Measurements from ENCODE around the gene FILIP1. TPM values are rescaled to one million over a fixed set of nuclear protein-coding genes. Genes with fewer than 3 reads are reported as not detected.
A peak's percentile ranks its signal among the peaks of the same experiment; 100 is the strongest.

Gene FILIP1
- polyA plus RNA-seq (ENCODE audit: insufficient read length): 2.4 TPM
- long read RNA-seq, donor 1: 0 reads
- long read RNA-seq, donor 2, partial matches to known transcripts: 79 of 79 reads
- long read RNA-seq, donor 2, other reads (novel, unspliced or antisense): 0 of 79 reads
- long read RNA-seq, donor 3: 0 reads
- long read RNA-seq, donor 4: 0 reads
- long read RNA-seq, donor 5, partial matches to known transcripts: 62 of 62 reads
- long read RNA-seq, donor 5, other reads (novel, unspliced or antisense): 0 of 62 reads
- long read RNA-seq, donor 6: 0 reads
- long read RNA-seq, donor 7: 0 reads
- long read RNA-seq, donor 8: 0 reads

- DNase-seq: peak; percentile 66
Measured at GRCh38 chr6:75493400-75494064, at the start of gene FILIP1. TSS of gene FILIP1 (minus strand) at chr6:75493800. CDS start at chr6:75414972, 78,828 bp downstream.

- DNase-seq: no peak
Measured at GRCh38 chr6:75543311-75543710, 49.7 kb upstream of the FILIP1 start.

GRCh38 chr6:75539136-75539535 lies 45.5 kb upstream of the FILIP1 start:
- no peak for DNase-seq

- DNase-seq: no peak
Measured at GRCh38 chr6:75532521-75532920, 38.9 kb upstream of the FILIP1 start.

- no peak for DNase-seq
Measured at GRCh38 chr6:75531174-75531573, 37.6 kb upstream of the FILIP1 start.

- DNase-seq: no peak
Measured at GRCh38 chr6:75530696-75531095, 37.1 kb upstream of the FILIP1 start.

- DNase-seq: no peak
Measured at GRCh38 chr6:75528423-75528822, 34.8 kb upstream of the FILIP1 start.

- DNase-seq: peak; percentile 60
Measured at GRCh38 chr6:75526502-75527127, 33.0 kb upstream of the FILIP1 start.

- DNase-seq: no peak
Measured at GRCh38 chr6:75525682-75526081, 32.1 kb upstream of the FILIP1 start.

GRCh38 chr6:75524322-75524972 lies 30.8 kb upstream of the FILIP1 start:
- peak; percentile 50 for DNase-seq

- DNase-seq: no peak
Measured at GRCh38 chr6:75516757-75517156, 23.2 kb upstream of the FILIP1 start.

GRCh38 chr6:75512591-75512990 lies 19.0 kb upstream of the FILIP1 start:
- DNase-seq: peak; percentile 49

- DNase-seq: no peak
Measured at GRCh38 chr6:75505424-75505823, 11.8 kb upstream of the FILIP1 start.

GRCh38 chr6:75504465-75505222 lies 11.0 kb upstream of the FILIP1 start:
- DNase-seq: no peak

GRCh38 chr6:75503291-75503690 lies 9.7 kb upstream of the FILIP1 start:
- no peak for DNase-seq

- DNase-seq: no peak
Measured at GRCh38 chr6:75502884-75503283, 9.3 kb upstream of the FILIP1 start.

GRCh38 chr6:75501756-75502155 lies 8.2 kb upstream of the FILIP1 start:
- DNase-seq: no peak

GRCh38 chr6:75499640-75500039 lies 6.0 kb upstream of the FILIP1 start:
- DNase-seq: no peak

- no peak for DNase-seq
Measured at GRCh38 chr6:75498862-75499261, 5.3 kb upstream of the FILIP1 start.

GRCh38 chr6:75497994-75498393 lies 4.4 kb upstream of the FILIP1 start:
- DNase-seq: no peak

- DNase-seq: no peak
Measured at GRCh38 chr6:75495011-75495410, 1.4 kb upstream of the FILIP1 start.

GRCh38 chr6:75494290-75494689 lies 690 bp upstream of the FILIP1 start:
- no peak for DNase-seq

Measured in left kidney (tissue), 8 donors.